B cell (primary cell): ENCODE measurements around the gene HPD. TPM values are rescaled to one million over a fixed set of nuclear protein-coding genes. Genes with fewer than 3 reads are reported as not detected.

Experiments used
- ATAC-seq: fragments of 200-7000 bp; cut with Tn5 transposase; one replicate; pipeline ENCODE4 v1.10.0; 2021; ENCODE audit warnings: low read depth, mild to moderate bottlenecking, moderate number of reproducible peaks, moderate library complexity
- CTCF ChIA-PET: fragments of 350-600 bp; sonication (Branson Sonifier 250); formaldehyde crosslinking; loops from one replicate; lab custom pipeline; 2021; ENCODE audit warnings: antibody characterized with exemption, inconsistent platforms; lab: Charles Lee
- POLR2A ChIA-PET: fragments of 350-600 bp; sonication (Branson Sonifier 250); formaldehyde crosslinking; loops from one replicate; lab custom pipeline; 2021; ENCODE audit warnings: antibody characterized with exemption; lab: Charles Lee
- DNase-seq: peaks from one replicate; pipeline ENCODE4 v3.0.0; 2013
- H2AFZ ChIP-seq: 2 replicates; pipeline ENCODE4 v1.6.1; 2012; ENCODE audit warnings: mild to moderate bottlenecking, low read depth, low read length; ENCODE audit not compliant: insufficient read depth, poor library complexity, severe bottlenecking
- H3K27ac ChIP-seq, 2 donors: 1 replicate in 1 of 2; 2 replicates in 1 of 2; pipeline ENCODE4 v1.5.1; 2012 to 2013; ENCODE audit warnings: low read length in 2 of 2, mild to moderate bottlenecking in 2 of 2, moderate library complexity in 1 of 2
- H3K27me3 ChIP-seq, 4 experiments: fragments of 200-600 bp in 1 of 4; sonication (generic) in 1 of 4; replicated peaks in 1 of 4; 1 replicate in 2 of 4; 2 replicates in 2 of 4; pipeline versions ENCODE4 v1.6.1 to v1.7.0; 2013 to 2016; ENCODE audit warnings: low read length in 3 of 4, mild to moderate bottlenecking in 2 of 4, mixed read lengths in 1 of 4, moderate library complexity in 1 of 4; ENCODE audit not compliant: insufficient read depth in 4 of 4, control insufficient read depth in 3 of 4; ENCODE audit errors: control extremely low read depth in 1 of 4
- H3K36me3 ChIP-seq, 2 experiments: replicated peaks in 1 of 2; 1 replicate in 1 of 2; 2 replicates in 1 of 2; pipeline versions ENCODE4 v1.6.1 to v1.7.1; 2013; ENCODE audit warnings: low read length in 1 of 2; ENCODE audit not compliant: insufficient read depth in 2 of 2, control insufficient read depth in 1 of 2; ENCODE audit errors: control extremely low read depth in 1 of 2, extremely low read depth in 1 of 2
- H3K4me1 ChIP-seq, 2 donors: fragments of 200-600 bp in 1 of 2; sonication (generic) in 1 of 2; 1 replicate in 1 of 2; 2 replicates in 1 of 2; pipeline versions ENCODE4 v1.5.1 to v1.6.1; 2013 to 2017; ENCODE audit warnings: low read length in 2 of 2; ENCODE audit not compliant: control insufficient read depth in 2 of 2, insufficient read depth in 2 of 2
- H3K4me2 ChIP-seq: replicated peaks from 2 replicates; pipeline ENCODE3; 2012; ENCODE audit warnings: mild to moderate bottlenecking, low read depth, low read length; ENCODE audit not compliant: poor library complexity, severe bottlenecking
- H3K4me3 ChIP-seq, 5 experiments: fragments of 200-600 bp in 1 of 5; sonication (generic) in 1 of 5; 1 replicate in 3 of 5; 2 replicates in 2 of 5; pipeline versions ENCODE4 v1.5.1 to v1.7.0; 2011 to 2016; ENCODE audit warnings: low read length in 4 of 5, mild to moderate bottlenecking in 4 of 5, low read depth in 2 of 5, control low read depth in 1 of 5, moderate library complexity in 1 of 5; ENCODE audit not compliant: insufficient read depth in 1 of 5; ENCODE audit errors: control extremely low read depth in 1 of 5, extremely low read depth in 1 of 5
- H3K79me2 ChIP-seq: fragments of 200-600 bp; sonication (generic); one replicate; pipeline ENCODE4 v1.6.0; 2016; ENCODE audit warnings: low read length; ENCODE audit not compliant: control insufficient read depth, insufficient read depth
- H3K9ac ChIP-seq: fragments of 200-600 bp; sonication (generic); 2 replicates; pipeline ENCODE4 v1.6.1; 2017; ENCODE audit warnings: mild to moderate bottlenecking, low read length, moderate library complexity
- H3K9me3 ChIP-seq, 3 donors: one replicate each; pipeline versions ENCODE4 v1.6.1 to v1.7.1; 2013; ENCODE audit warnings: low read length in 2 of 3; ENCODE audit not compliant: control insufficient read depth in 2 of 3, insufficient read depth in 1 of 3; ENCODE audit errors: control extremely low read depth in 1 of 3
- H4K20me1 ChIP-seq: 2 replicates; pipeline ENCODE4 v1.6.0; 2012; ENCODE audit warnings: mild to moderate bottlenecking, low read length; ENCODE audit not compliant: insufficient read depth, control insufficient read depth, poor library complexity, severe bottlenecking
- H3K27ac Mint-ChIP-seq: one replicate; pipeline ENCODE4 v1.8.0; 2021; ENCODE audit warnings: mixed read lengths
- H3K27me3 Mint-ChIP-seq: one replicate; pipeline ENCODE4 v1.8.0; 2021; ENCODE audit warnings: mixed read lengths
- H3K4me1 Mint-ChIP-seq: one replicate; pipeline ENCODE4 v1.8.0; 2021; ENCODE audit warnings: mixed read lengths
- H3K4me3 Mint-ChIP-seq: one replicate; pipeline ENCODE4 v1.8.0; 2021; ENCODE audit warnings: mixed read lengths
- H3K9me3 Mint-ChIP-seq: one replicate; pipeline ENCODE4 v1.8.0; 2022; ENCODE audit warnings: mixed read lengths; ENCODE audit not compliant: insufficient read depth
- CTCF ChIP-seq: fragments of 200-600 bp; IDR thresholded peaks from one replicate; pipeline ENCODE4 v1.8.0; 2022; ENCODE audit warnings: antibody characterized with exemption, mild to moderate bottlenecking
- EZH2 ChIP-seq: IDR thresholded peaks from 2 replicates; pipeline ENCODE4 v1.6.1; 2012; ENCODE audit warnings: borderline replicate concordance, low read depth, mild to moderate bottlenecking, moderate library complexity, low read length; ENCODE audit not compliant: insufficient read depth, poor library complexity, severe bottlenecking
- WGBS: methylation state at CpG from one replicate; pipeline ENCODE4 v1.1.5; 2013; ENCODE audit warnings: missing lambda C conversion rate; ENCODE audit not compliant: insufficient coverage; 5-methylcytosine and 5-hydroxymethylcytosine counted together
- intact Hi-C: fragments of 100-400 bp; cut with micrococcal nuclease; formaldehyde crosslinking; loops from one replicate; pipeline ENCODE4 v1.10.0; 2022
- polyA plus RNA-seq: library from polyadenylated mRNA; depleted of rRNA; stranded (reverse); fragments of >200 nt; gene quantifications from 2 replicates; pipeline ENCODE4 v1.2.3, GENCODE V29; 2012
- total RNA-seq, 2 donors: library from RNA; stranded (reverse); fragments of 120-200 nt in 1 of 2; gene quantifications; 1 replicate in 1 of 2; 2 replicates in 1 of 2; pipeline versions ENCODE4 v1.2.3 to v1.2.4, GENCODE V29; 2013 to 2022

Gene HPD
- total and polyA plus RNA-seq, 2 donors (not counting 1 experiment from before 2014, with no cell fraction given), result not detected

- ChIA-PET CTCF (interaction anchor here (0.6 to 32.7 kb wide), 4 partner anchors 24 to 260 kb away, joined by 3 to 1947 read pairs (median 11); partner anchors contain the start of genes RHOF and SETD1B), POLR2A (interaction anchor here (3.3 to 13.7 kb wide), 2 partner anchors 11 to 20 kb away, joined by 36 to 267 read pairs; partner anchors contain the start of gene RHOF)
- intact Hi-C loops, result loop anchor here (1.0 to 5.0 kb wide), 2 partner anchors 18 to 36 kb away; no protein-coding TSS in a partner anchor
- Mint-ChIP-seq H3K4me3 (peak overlapping the region; percentile 45), H3K9me3 (no peaks in the 10 kb centered on the region), H3K27me3 (no peaks in the 10 kb centered on the region), H3K4me1 (peaks cover 39% of the 10 kb centered on the region), H3K27ac (no peak overlapping the region)
- Histone ChIP-seq H3K36me3 (peaks cover 2 to 87% of the 10 kb centered on the region in 2 experiments), H4K20me1 (peaks cover 92% of the 10 kb centered on the region), H3K9ac (no peak overlapping the region), H3K9me3 (no peaks in the 10 kb centered on the region), H3K4me2 (peak overlapping the region; percentile 86), H3K27ac (no peak overlapping the region), H3K79me2 (peaks cover 95% of the 10 kb centered on the region), H3K4me1 (peaks cover 27 to 36% of the 10 kb centered on the region in 2 donors), H2AFZ (no peak overlapping the region), H3K27me3 (no peaks in the 10 kb centered on the region), H3K4me3 (no peak overlapping the region)
- TF ChIP-seq CTCF, result no peak
- no peak for TF ChIP-seq EZH2
- ATAC-seq (no peak), DNase-seq (no peak)
- WGBS, result 90% methylated on average over 14 of the region's 25 CpGs
Observed at GRCh38 chr12:121812921-121813896, 45.5 kb downstream of the HPD start.
